ENCODE data around the gene MOGAT3. TPM values are rescaled to one million over a fixed set of nuclear protein-coding genes. Genes with fewer than 3 reads are reported as not detected.

MOGAT3 gene
- total and polyA plus RNA-seq, 9 of the 15 experiments (the other 6 are each of a cell fraction or from before 2014, with no cell fraction given), result 0.07 to 0.17 (median 0.13) TPM; not detected in 6

GRCh38 chr7:101153969-101154692 lies 46.7 kb downstream of the MOGAT3 start, which contains the start of gene AP1S1 (continued):
- TF ChIP-seq ZNF57 (CRISPR knock-in tag; IDR thresholded peaks at IDR 0.05), result no peak
- TF ChIP-seq, protein P1, sequence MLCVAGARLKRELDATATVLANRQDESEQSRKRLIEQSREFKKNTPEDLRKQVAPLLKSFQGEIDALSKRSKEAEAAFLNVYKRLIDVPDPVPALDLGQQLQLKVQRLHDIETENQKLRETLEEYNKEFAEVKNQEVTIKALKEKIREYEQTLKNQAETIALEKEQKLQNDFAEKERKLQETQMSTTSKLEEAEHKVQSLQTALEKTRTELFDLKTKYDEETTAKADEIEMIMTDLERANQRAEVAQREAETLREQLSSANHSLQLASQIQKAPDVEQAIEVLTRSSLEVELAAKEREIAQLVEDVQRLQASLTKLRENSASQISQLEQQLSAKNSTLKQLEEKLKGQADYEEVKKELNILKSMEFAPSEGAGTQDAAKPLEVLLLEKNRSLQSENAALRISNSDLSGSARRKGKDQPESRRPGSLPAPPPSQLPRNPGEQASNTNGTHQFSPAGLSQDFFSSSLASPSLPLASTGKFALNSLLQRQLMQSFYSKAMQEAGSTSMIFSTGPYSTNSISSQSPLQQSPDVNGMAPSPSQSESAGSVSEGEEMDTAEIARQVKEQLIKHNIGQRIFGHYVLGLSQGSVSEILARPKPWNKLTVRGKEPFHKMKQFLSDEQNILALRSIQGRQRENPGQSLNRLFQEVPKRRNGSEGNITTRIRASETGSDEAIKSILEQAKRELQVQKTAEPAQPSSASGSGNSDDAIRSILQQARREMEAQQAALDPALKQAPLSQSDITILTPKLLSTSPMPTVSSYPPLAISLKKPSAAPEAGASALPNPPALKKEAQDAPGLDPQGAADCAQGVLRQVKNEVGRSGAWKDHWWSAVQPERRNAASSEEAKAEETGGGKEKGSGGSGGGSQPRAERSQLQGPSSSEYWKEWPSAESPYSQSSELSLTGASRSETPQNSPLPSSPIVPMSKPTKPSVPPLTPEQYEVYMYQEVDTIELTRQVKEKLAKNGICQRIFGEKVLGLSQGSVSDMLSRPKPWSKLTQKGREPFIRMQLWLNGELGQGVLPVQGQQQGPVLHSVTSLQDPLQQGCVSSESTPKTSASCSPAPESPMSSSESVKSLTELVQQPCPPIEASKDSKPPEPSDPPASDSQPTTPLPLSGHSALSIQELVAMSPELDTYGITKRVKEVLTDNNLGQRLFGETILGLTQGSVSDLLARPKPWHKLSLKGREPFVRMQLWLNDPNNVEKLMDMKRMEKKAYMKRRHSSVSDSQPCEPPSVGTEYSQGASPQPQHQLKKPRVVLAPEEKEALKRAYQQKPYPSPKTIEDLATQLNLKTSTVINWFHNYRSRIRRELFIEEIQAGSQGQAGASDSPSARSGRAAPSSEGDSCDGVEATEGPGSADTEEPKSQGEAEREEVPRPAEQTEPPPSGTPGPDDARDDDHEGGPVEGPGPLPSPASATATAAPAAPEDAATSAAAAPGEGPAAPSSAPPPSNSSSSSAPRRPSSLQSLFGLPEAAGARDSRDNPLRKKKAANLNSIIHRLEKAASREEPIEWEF (CRISPR knock-in tag; IDR thresholded peaks at IDR 0.05), result no peak
- no peak for TF ChIP-seq ETS2 (tag; IDR thresholded peaks at IDR 0.05; ENCODE audit: borderline replicate concordance, poor library complexity, severe bottlenecking)
- peak; percentile 61 for TF ChIP-seq TFAP4 (CRISPR knock-in tag; IDR thresholded peaks at IDR 0.05; ENCODE audit: borderline replicate concordance)
- peak; percentile 99 for TF ChIP-seq RBM22 (IDR thresholded peaks at IDR 0.05; ENCODE audit: low read depth, low read length, poor library complexity, severe bottlenecking)
- no peak for TF ChIP-seq NCOA4 (IDR thresholded peaks at IDR 0.05; ENCODE audit: partially characterized antibody)
- no peak for TF ChIP-seq U2AF1 (optimal IDR thresholded peaks at IDR 0.05; ENCODE audit: low read depth, low read length)
- TF ChIP-seq SIX5 (IDR thresholded peaks at IDR 0.05; ENCODE audit: borderline replicate concordance in 1 of 2, insufficient read depth in 1 of 2, low read depth in 1 of 2, low read length in 2 of 2), result no peak
- peak; percentile 55; the same call in 1 of the 2 replicates for TF ChIP-seq GABPB1 (CRISPR knock-in tag; IDR thresholded peaks at IDR 0.05)
- no peak for TF ChIP-seq FOXJ2 (tag; IDR thresholded peaks at IDR 0.05)
- TF ChIP-seq ETV6 (IDR thresholded peaks at IDR 0.05; ENCODE audit: borderline replicate concordance in 1 of 2, low read depth in 2 of 2, low read length in 1 of 2), result no peak
- no peak for TF ChIP-seq ETV6 (CRISPR knock-in tag; IDR thresholded peaks at IDR 0.05; ENCODE audit: borderline replicate concordance)
- peak; percentile 50; the same call in 1 of the 2 replicates for TF ChIP-seq ZNF12 (CRISPR knock-in tag; IDR thresholded peaks at IDR 0.05)
- TF ChIP-seq ZNF280B (CRISPR knock-in tag; IDR thresholded peaks at IDR 0.05), result no peak
- TF ChIP-seq CHCHD3 (CRISPR knock-in tag; IDR thresholded peaks at IDR 0.05), result no peak
- TF ChIP-seq SRSF3 (IDR thresholded peaks at IDR 0.05; ENCODE audit: insufficient read depth, low read length), result no peak
- peak; percentile 60 for TF ChIP-seq RBM39 (optimal IDR thresholded peaks at IDR 0.05; ENCODE audit: low read depth, low read length)
- no peak for TF ChIP-seq ZNF655 (CRISPR knock-in tag; IDR thresholded peaks at IDR 0.05)

All from K562 (cell line).